HCT116 (cell line): ENCODE measurements around the gene ZFR2.

Experiments
- CBX3 ChIP-seq: IDR thresholded peaks from 2 replicates; pipeline ENCODE4 v1.6.1; 2012; ENCODE audit warnings: low read depth
- CEBPB ChIP-seq: IDR thresholded peaks from 2 replicates; pipeline ENCODE4 v1.6.1; 2012; ENCODE audit warnings: low read depth
- CTCF ChIP-seq, 3 experiments: fragments of 200-600 bp in 1 of 3; sonication (generic) in 1 of 3; IDR thresholded peaks in 2 of 3; conservative IDR thresholded peaks in 1 of 3; 2 replicates each; pipeline ENCODE4 v1.5.1; 2012 to 2017; ENCODE audit warnings: low read depth in 2 of 3, low read length in 2 of 3, antibody characterized with exemption in 1 of 3, borderline replicate concordance in 1 of 3, control low read depth in 1 of 3, mild to moderate bottlenecking in 1 of 3, mixed read lengths in 1 of 3, mixed run types in 1 of 3, moderate library complexity in 1 of 3; ENCODE audit not compliant: insufficient read depth in 1 of 3
- EZH2phosphoT487 ChIP-seq: fragments of 200-600 bp; IDR thresholded peaks from 2 replicates; pipeline ENCODE4 v1.6.1; 2018; ENCODE audit warnings: antibody characterized with exemption, borderline replicate concordance
- JUND ChIP-seq: IDR thresholded peaks from 2 replicates; pipeline ENCODE4 v1.6.1; 2012
- POLR2A ChIP-seq: IDR thresholded peaks from 2 replicates; pipeline ENCODE4 v1.7.0; 2011; ENCODE audit warnings: borderline replicate concordance; ENCODE audit not compliant: insufficient read depth, insufficient read length; ENCODE audit errors: extremely low read depth
- POLR2AphosphoS5 ChIP-seq: IDR thresholded peaks from 2 replicates; pipeline ENCODE4 v1.6.1; 2011; ENCODE audit warnings: mild to moderate bottlenecking, low read depth, low read length, moderate library complexity
- REST ChIP-seq: IDR thresholded peaks from 2 replicates; pipeline ENCODE4 v1.6.1; 2012; ENCODE audit warnings: low read depth
- SIN3A ChIP-seq: IDR thresholded peaks from 2 replicates; pipeline ENCODE4 v1.6.1; 2012; ENCODE audit warnings: low read depth
- YY1 ChIP-seq: IDR thresholded peaks from 2 replicates; pipeline ENCODE4 v1.6.1; 2011; ENCODE audit warnings: low read length, low read depth, moderate library complexity, mild to moderate bottlenecking; ENCODE audit not compliant: insufficient replicate concordance; ENCODE audit errors: extremely low read depth
- ZNF274 ChIP-seq: fragments of 200-500 bp; sonication (Bioruptor generic); IDR thresholded peaks from 2 replicates; pipeline ENCODE4 v1.6.1; 2014; ENCODE audit warnings: mild to moderate bottlenecking, low read depth, low read length, inconsistent platforms

GRCh38 chr19:3766520-3766919 is 102.3 kb downstream of the ZFR2 start:
- TF ChIP-seq CTCF (IDR thresholded peaks at IDR 0.05 in 2 of 3, conservative IDR thresholded peaks at IDR 0.05 in 1 of 3; ENCODE audit: borderline replicate concordance in 1 of 3, insufficient read depth in 1 of 3, low read depth in 2 of 3, low read length in 2 of 3) (no peak), POLR2A (no peak), CBX3 (no peak), REST (no peak), ZNF274 (no peak), JUND (no peak), CEBPB (no peak), SIN3A (no peak), YY1 (no peak), POLR2AphosphoS5 (no peak), EZH2phosphoT487 (no peak)
